Natural killer cell treated with Interleukin-12 subunit alpha and Interleukin-12 subunit beta and Interleukin-15 and Interleukin-18, amount 100 ng/mL, for 72 hours (primary cell): Measurements from ENCODE around the gene OPRL1. TPM values are rescaled to one million over a fixed set of nuclear protein-coding genes. Genes with fewer than 3 reads are reported as not detected.

Source experiments
- ATAC-seq, 2 donors: fragments of 150-1000 bp; cut with Tn5 transposase in 1 of 2; sonication (Bioruptor Pico), chemical (Tn5 transposase) in 1 of 2; 2 replicates each; pipeline ENCODE4 v1.10.0; 2021
- DNase-seq: peaks from one replicate; pipeline ENCODE4 v3.0.0; 2022; ENCODE audit warnings: low spot score
- H3K27ac Mint-ChIP-seq, 2 donors: 1 replicate in 1 of 2; 2 replicates in 1 of 2; pipeline ENCODE4 v1.8.0; 2022; ENCODE audit warnings: mixed read lengths in 2 of 2, mild to moderate bottlenecking in 1 of 2, moderate library complexity in 1 of 2
- H3K27me3 Mint-ChIP-seq, 2 donors: 1 replicate in 1 of 2; 2 replicates in 1 of 2; pipeline ENCODE4 v1.8.0; 2022; ENCODE audit warnings: mixed read lengths in 2 of 2
- H3K36me3 Mint-ChIP-seq: one replicate; pipeline ENCODE4 v1.8.0; 2022; ENCODE audit warnings: mixed read lengths
- H3K4me1 Mint-ChIP-seq, 2 donors: 1 replicate in 1 of 2; 2 replicates in 1 of 2; pipeline ENCODE4 v1.8.0; 2022; ENCODE audit warnings: low read depth in 2 of 2, mixed read lengths in 2 of 2, mild to moderate bottlenecking in 1 of 2
- H3K4me3 Mint-ChIP-seq: one replicate; pipeline ENCODE4 v1.8.0; 2022; ENCODE audit warnings: mixed read lengths
- H3K9me3 Mint-ChIP-seq: 2 replicates; pipeline ENCODE4 v1.8.0; 2022; ENCODE audit warnings: mixed read lengths
- total RNA-seq, 2 donors: library from RNA; stranded (reverse); gene quantifications; one replicate each; pipeline ENCODE4 v1.2.3, GENCODE V29; 2022

OPRL1 gene
- total RNA-seq, 2 donors from 2014 or later: 0.12 to 0.20 TPM

DNA sequence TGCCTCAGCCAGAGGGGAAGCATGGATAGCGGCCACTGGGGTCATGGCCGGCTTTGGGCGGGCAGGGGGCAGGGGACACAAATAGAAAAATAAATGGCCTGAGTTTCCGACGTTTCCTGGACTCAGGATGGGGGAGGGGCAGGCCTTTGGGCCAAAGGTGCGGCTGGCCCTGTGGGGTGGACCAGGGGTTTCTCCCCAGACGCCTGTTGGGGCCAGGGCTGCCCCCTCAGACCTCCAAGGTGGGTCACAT, 23.3 kb upstream of the OPRL1 start:
- H3K27ac Mint-ChIP-seq: no peak overlapping the region
- ATAC-seq (no peak), DNase-seq (no peak)
- no peaks in the 10 kb centered on the region for H3K36me3 Mint-ChIP-seq
- peaks cover 0 to 7% of the 10 kb centered on the region in 2 donors for H3K27me3 Mint-ChIP-seq
- no peak overlapping the region for H3K4me3 Mint-ChIP-seq
- H3K9me3 Mint-ChIP-seq: no peaks in the 10 kb centered on the region
- H3K4me1 Mint-ChIP-seq: peaks cover 6 to 11% of the 10 kb centered on the region in 2 donors

DNA sequence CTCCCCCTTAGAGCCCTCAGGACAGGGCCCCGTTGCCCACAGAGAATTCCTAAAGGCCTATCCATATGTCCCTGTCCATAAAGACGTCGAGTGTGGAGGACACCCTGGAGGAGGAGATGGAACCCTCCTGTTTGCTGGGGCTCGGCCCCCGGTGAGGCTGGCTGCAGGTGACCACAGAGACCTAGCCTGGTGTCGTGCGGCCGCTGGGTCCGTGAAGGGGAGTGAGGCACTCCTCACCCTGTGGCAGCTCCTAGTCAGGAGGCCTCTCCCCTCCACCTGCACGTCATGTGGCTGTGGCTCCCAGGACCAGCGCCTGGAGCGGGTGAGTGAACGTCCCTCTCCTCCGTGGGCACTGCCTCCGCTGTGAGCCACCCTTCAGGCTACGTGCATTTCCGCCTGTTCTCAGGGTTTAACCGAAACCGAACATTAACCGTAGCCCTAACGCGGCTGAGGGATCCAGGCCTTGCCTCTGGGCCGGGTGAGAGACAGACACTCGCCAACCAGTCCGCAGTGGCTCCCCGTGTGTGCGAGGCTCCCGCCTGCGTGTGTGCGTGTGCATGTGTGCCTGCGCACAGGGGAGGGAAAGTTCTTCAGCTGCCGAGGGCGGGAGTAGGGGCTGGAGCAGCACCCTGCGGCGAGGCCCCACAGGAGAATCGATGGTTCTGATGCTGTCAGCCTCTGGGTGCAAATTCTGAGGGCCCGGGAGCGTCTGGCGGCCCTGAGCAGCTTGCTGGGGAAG, 22.8 kb upstream of the OPRL1 start:
- peak overlapping the region in 1 of 2 donors; percentile 76 for H3K27ac Mint-ChIP-seq
- no peaks in the 10 kb centered on the region for H3K9me3 Mint-ChIP-seq
- peaks cover 6 to 11% of the 10 kb centered on the region in 2 donors for H3K4me1 Mint-ChIP-seq
- ATAC-seq (peak; percentile 59 to 64), DNase-seq (no peak)
- H3K4me3 Mint-ChIP-seq: peak overlapping the region; percentile 61
- peaks cover 0 to 7% of the 10 kb centered on the region in 2 donors for H3K27me3 Mint-ChIP-seq
- no peaks in the 10 kb centered on the region for H3K36me3 Mint-ChIP-seq

DNA sequence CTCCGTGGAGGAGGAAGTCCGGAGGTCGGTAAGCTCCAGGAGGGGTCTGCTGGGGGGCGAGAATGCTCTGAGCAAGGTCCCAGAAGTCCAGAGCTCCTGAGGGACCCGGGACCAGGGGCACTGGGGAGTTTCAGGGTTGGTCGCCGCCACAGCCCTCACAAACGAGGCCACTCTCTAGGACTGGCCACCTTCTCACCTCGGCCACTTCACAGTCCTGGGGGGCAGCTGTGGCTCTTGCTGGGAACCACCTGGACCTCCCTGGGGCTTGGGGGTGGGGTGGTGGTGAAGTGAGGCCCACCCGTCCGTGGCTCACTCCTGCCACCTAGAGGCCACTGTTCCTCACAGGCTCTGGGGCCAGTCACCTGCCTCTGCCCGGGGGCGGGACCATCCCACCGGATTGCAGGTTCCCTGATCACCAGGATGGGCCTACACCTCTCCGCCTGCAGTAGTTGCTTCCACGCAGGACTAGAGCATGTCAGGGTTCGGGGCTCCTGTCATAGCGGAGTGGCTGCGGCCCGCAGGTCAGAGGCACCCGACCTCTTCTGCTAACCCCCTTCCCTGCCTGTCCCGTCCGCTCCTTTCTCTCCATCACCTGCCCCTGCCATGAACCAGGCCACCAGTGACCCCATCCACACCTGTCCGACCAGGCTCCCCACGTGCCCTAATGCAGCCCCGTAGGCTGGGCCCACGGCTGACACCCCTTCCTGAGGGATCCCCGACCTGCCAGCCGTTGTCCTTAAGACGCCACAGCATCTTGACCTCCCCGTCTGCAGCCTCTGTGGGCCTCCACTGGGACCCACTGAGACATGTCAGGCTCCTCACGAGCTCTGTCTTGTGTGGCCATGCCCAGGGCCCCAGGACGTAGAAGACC, 22.0 kb upstream of the OPRL1 start:
- H3K27ac Mint-ChIP-seq: peak overlapping the region; percentile 69 to 76
- peaks cover 6 to 11% of the 10 kb centered on the region in 2 donors for H3K4me1 Mint-ChIP-seq
- ATAC-seq (peak; percentile 76 to 83), DNase-seq (peak; percentile 74)
- no peaks in the 10 kb centered on the region for H3K36me3 Mint-ChIP-seq
- H3K9me3 Mint-ChIP-seq: no peaks in the 10 kb centered on the region
- H3K27me3 Mint-ChIP-seq: peaks cover 0 to 7% of the 10 kb centered on the region in 2 donors
- peak overlapping the region; percentile 61 for H3K4me3 Mint-ChIP-seq

DNA sequence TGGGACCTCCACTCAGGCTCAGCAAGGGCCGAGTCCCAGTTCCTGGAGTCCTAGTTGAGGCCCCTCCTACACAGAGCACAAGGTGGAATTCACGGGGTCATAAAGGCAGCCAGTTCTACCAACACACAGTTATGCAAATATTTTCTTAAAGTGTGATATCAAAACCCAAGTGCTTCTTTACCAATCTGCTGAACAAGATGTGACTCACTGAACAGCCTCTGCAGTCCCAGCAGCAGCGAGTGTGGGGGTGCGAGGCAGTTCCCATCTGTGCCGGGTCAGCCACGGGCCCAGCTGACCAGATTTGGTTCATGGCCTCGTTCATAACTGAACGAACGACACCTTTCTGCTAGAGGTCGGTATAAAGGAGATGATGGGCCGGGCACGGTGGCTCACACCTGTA, 21.3 kb upstream of the OPRL1 start:
- Mint-ChIP-seq H3K4me3 (peak overlapping the region; percentile 61), H3K36me3 (no peaks in the 10 kb centered on the region), H3K27ac (peak overlapping the region in 1 of 2 donors; percentile 69), H3K9me3 (no peaks in the 10 kb centered on the region), H3K4me1 (peaks cover 6 to 11% of the 10 kb centered on the region in 2 donors), H3K27me3 (peaks cover 0 to 1% of the 10 kb centered on the region in 2 donors)
- ATAC-seq (peak in 1 of 2 donors; percentile 12), DNase-seq (no peak)

DNA sequence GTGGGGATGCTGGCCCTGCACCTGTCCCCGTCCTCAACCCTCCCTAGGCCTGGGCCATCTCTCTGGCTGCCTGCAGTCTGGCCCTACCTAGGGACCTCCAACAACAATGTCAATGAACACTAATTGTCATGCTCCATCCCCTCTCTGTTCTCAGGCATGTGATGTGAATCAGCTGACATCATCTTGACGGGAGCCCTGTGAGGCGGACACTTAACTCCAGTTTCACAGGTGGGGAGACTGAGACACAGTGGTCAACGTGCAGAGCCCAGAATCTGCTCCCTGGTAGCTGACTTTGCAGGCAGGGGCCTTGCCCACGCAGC, 17.6 kb upstream of the OPRL1 start:
- no peak overlapping the region for H3K27ac Mint-ChIP-seq
- H3K9me3 Mint-ChIP-seq: no peaks in the 10 kb centered on the region
- ATAC-seq: no peak
- DNase-seq: no peak
- no peak overlapping the region for H3K4me3 Mint-ChIP-seq
- no peaks in the 10 kb centered on the region for H3K27me3 Mint-ChIP-seq
- H3K36me3 Mint-ChIP-seq: no peaks in the 10 kb centered on the region
- peaks cover 35 to 36% of the 10 kb centered on the region in 2 donors for H3K4me1 Mint-ChIP-seq

DNA sequence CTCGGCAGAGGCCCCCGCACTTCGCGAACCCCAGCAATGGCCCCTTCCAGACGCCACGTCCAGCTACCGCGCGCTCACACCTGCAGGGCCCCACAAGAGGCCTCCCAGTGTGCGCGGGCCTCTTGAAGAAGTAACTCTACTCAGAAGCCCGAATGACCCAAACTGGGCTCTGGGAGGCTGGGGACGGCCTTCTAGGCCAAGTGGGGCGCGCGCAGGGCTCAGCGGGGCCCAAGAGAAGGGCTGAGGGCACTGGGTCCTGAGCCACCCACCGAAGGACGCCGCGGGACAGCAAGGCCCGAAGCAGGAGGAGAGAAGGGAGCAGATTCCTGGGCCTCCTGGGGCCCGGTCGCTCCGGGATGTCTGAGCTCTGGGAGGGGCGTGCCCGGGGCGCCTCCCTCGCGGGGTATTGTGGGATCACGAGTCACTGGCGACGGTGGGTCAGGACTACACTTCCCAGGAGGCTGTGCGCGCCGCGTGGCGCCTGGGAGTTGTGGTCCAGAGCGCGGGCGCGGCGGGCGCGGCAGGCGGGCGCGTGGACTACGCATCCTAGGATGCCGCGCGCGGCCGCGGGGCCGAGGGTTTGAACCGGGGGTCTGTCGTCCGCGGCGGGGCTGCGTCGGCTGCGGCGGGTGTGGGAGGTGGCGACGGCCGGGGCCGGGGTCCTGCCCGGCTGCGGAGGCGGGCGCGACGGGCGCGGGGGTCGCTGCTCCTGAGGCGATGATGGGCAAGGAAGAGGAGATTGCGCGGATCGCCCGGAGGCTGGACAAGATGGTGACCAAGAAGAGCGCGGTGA, 17.1 kb upstream of the OPRL1 start, which contains the start of gene TCEA2:
TCEA2 (plus strand) TSS at position 603 of the 793 bp plus-strand sequence; CDS start at position 718, 115 bp downstream.
- Mint-ChIP-seq H3K4me3 (peak within 1 kb of the TSS; percentile 85), H3K4me1 (peaks cover 34 to 36% of the 10 kb centered on the region in 2 donors), H3K9me3 (no peaks in the 10 kb centered on the region), H3K36me3 (no peaks in the 10 kb centered on the region), H3K27me3 (no peaks in the 10 kb centered on the region), H3K27ac (peak within 1 kb of the TSS; percentile 65 to 82)
- peak; percentile 96 for DNase-seq
- ATAC-seq: peak; percentile 94 to 96

DNA sequence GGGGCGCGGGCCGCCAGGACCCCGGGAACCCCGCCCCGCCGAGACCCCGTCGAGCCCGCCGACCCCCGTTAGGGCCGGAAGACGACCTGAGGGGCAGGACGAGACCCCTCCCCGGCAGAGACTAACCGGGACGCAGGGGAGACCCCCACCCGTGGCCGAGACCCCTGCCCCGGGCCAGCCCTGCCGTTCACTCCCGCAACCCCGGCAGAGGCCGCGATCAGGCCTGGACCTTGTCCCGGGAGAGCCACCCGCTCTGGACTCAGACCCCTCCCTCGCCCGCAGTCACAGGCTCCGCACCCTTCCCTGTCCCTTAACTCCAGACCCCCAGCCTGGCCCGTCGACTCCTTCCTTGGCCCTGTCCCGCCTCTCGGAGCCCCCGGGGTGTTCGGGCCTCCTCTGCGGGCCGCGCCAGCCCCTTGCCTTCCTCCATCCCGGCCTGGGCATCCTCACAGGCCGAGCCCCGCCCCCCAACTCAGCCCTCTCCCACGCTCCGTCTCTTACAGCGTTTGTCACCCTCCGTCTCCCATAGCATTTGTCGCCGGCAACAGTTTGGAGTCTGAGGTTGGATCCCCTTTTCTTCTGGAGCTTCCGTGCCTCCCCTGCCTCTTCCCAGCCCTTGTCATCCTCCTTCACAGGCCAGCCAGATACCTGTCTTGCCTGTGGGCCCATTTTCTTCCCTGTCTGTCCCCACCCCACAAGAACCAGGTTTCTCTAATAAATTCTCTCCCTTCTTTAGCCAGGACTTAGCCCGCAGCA, 16.3 kb upstream of the OPRL1 start:
- Mint-ChIP-seq H3K9me3 (no peaks in the 10 kb centered on the region), H3K27ac (peak overlapping the region; percentile 65 to 82), H3K4me3 (peak overlapping the region; percentile 85), H3K27me3 (no peaks in the 10 kb centered on the region), H3K4me1 (peaks cover 33 to 36% of the 10 kb centered on the region in 2 donors), H3K36me3 (no peaks in the 10 kb centered on the region)
- ATAC-seq: no peak
- no peak for DNase-seq

DNA sequence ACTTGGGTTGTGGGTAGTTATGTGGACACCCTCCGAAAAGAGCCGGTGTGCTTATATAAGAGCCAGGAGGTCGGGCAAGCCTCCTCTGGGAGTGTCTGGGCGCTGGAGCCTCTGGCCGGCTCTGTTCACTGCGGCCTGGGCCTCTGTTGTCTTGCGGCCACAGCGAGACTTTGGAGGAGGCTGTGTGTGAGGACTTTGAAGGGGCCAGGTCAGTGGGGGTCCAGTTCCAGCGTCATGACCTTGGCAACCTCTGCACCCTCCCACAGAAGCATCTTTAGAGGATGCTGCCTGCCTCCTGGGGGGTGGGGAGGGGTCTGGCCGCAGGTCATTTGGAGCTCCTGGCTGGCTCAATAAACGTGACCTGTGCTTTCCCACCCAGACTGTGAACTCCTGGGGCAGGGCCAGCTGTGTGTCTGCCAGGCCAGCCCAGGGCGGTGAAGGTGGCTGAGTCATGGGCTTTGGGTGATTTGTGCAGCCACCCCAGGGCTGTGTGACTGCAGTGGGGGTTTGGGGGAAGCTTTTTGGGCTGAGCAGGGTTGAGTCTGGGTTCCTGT, 15.7 kb upstream of the OPRL1 start:
- no peaks in the 10 kb centered on the region for H3K9me3 Mint-ChIP-seq
- ATAC-seq: no peak
- no peaks in the 10 kb centered on the region for H3K27me3 Mint-ChIP-seq
- DNase-seq: no peak
- peak overlapping the region; percentile 65 to 82 for H3K27ac Mint-ChIP-seq
- H3K4me1 Mint-ChIP-seq: peaks cover 31 to 36% of the 10 kb centered on the region in 2 donors
- H3K36me3 Mint-ChIP-seq: no peaks in the 10 kb centered on the region
- H3K4me3 Mint-ChIP-seq: peak overlapping the region; percentile 85

DNA sequence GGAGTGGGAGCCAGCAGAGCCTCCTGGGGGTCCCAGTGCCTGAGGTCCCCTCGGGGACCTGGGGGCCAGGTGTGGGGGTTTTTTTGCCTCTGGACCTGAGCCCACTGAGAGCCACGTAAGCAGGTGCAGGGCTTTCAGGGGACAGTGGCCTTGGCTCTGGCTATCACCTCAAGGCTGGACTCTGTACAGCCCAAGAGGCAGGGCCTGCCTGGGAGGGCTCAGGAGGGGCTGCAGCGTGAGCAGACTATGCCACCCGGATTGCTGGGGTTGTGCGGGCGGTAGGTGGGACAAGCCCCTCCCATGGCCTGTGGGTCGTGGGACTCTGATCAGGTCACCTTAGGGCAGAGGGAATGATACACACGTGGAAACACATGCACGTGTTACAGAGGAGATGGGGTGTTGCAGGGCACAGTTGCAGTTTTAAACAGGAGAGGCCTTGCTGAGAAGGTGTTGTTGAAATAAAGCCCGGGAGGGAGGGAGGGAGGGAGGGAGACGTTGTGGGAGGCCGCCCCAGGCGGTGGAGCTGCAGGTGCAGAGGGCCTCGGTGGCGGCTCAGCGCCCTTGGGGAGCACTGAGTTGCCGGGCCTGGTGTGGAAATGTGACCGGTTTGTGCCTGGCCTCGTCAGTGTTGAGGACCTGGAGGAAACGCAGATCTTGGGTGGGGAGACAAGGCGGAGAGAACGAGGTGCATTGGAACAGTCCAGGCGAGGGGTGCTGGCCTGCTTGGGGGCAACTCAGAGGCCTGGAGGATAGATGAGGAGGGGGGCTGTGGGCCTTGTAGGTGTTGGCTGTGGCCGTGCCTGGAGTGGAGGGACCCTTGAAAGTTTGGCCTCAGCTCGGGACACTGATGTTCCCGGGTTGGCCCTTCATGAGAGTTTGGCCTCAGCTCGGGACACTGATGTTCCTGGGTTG, 14.6 kb upstream of the OPRL1 start:
- no peak for ATAC-seq
- H3K27me3 Mint-ChIP-seq: no peaks in the 10 kb centered on the region
- H3K9me3 Mint-ChIP-seq: no peaks in the 10 kb centered on the region
- H3K36me3 Mint-ChIP-seq: no peaks in the 10 kb centered on the region
- peak overlapping the region; percentile 65 to 81 for H3K27ac Mint-ChIP-seq
- no peak for DNase-seq
- H3K4me1 Mint-ChIP-seq: peaks cover 31 to 36% of the 10 kb centered on the region in 2 donors
- H3K4me3 Mint-ChIP-seq: peak overlapping the region; percentile 69

DNA sequence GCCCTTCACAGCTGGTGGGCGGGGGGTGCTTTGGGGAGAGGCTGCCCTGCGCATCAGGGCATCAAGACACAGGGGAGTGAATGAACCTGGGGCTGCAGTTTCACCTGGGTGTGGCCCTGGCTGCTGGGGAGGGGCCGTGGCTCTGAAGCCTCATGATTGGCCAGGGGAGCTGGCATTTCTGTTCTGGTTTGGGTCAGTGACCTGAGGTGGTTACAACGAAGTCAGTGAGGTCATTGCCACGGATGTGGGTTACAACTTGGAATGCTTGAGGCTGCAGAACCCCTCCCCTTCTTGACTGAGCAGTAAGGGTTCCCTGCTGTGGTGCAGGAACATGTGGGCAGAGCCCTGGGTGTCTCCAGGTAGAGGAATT, 13.9 kb upstream of the OPRL1 start:
- Mint-ChIP-seq H3K9me3 (no peaks in the 10 kb centered on the region), H3K27me3 (no peaks in the 10 kb centered on the region), H3K36me3 (no peaks in the 10 kb centered on the region), H3K4me1 (peaks cover 31 to 36% of the 10 kb centered on the region in 2 donors), H3K4me3 (peak overlapping the region; percentile 69), H3K27ac (peak overlapping the region; percentile 65 to 81)
- DNase-seq: peak; percentile 85
- ATAC-seq: peak; percentile 81

DNA sequence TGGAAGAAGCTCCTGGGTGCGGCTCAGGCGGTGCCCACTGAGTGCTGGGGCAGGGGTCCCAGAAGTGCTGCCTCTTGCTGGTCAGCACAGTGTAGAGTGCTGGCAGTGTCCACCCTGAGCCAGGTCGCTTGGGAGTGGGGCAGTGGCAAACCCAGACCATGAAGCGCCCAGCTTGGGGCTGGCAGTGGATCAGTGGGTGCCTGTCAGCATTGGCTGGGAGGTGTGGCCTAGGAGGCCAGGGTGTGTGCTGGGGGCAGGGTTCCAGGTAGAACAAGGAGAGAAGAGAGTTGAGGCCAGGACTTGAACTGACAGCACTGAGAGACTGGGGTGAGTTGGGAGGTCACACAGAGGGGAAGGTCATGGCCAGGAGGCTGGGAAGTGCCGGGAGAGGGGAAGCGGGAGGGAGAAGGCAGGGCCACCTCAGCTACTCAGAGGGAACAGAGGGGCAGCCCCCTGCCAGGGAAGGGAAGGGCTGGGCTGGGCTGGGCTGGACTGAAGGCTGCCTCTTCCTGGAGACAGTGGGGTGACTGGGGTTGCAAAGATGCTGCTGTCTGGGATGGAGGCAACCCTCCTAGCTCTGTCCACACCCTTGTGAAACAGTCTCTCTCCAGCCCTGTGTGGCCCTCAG, 12.8 kb upstream of the OPRL1 start:
- H3K4me3 Mint-ChIP-seq: no peak overlapping the region
- no peaks in the 10 kb centered on the region for H3K36me3 Mint-ChIP-seq
- DNase-seq: no peak
- H3K27me3 Mint-ChIP-seq: no peaks in the 10 kb centered on the region
- H3K27ac Mint-ChIP-seq: peak overlapping the region in 1 of 2 donors; percentile 56
- no peaks in the 10 kb centered on the region for H3K9me3 Mint-ChIP-seq
- peaks cover 31 to 36% of the 10 kb centered on the region in 2 donors for H3K4me1 Mint-ChIP-seq
- no peak for ATAC-seq
